ENCODE results near the gene UQCRC1.

Gene UQCRC1

DNA sequence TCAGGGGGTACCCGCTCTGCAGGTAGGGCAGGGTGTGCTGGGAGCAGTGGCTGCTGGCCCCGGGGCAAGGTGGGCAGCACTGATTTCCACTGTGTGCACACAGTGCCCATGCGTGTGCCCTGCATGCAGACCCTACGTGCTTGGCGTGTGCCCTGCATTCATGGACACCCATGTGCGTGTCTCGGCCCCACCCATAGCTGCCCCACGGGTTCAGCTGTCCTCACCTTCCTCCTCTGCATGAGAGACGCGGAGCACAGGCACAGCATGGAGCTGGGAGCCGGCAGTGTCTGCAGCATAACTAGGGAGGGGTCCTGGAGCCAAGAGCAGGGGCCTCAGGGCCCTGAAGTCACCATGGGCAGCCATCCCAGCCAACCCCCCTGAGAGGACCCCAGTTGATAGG lies 44.3 kb downstream of the UQCRC1 start:
- no peak for DNase-seq
- no peak for ATAC-seq (ENCODE audit: insufficient read depth, low read depth)
- TF ChIP-seq, protein P1, sequence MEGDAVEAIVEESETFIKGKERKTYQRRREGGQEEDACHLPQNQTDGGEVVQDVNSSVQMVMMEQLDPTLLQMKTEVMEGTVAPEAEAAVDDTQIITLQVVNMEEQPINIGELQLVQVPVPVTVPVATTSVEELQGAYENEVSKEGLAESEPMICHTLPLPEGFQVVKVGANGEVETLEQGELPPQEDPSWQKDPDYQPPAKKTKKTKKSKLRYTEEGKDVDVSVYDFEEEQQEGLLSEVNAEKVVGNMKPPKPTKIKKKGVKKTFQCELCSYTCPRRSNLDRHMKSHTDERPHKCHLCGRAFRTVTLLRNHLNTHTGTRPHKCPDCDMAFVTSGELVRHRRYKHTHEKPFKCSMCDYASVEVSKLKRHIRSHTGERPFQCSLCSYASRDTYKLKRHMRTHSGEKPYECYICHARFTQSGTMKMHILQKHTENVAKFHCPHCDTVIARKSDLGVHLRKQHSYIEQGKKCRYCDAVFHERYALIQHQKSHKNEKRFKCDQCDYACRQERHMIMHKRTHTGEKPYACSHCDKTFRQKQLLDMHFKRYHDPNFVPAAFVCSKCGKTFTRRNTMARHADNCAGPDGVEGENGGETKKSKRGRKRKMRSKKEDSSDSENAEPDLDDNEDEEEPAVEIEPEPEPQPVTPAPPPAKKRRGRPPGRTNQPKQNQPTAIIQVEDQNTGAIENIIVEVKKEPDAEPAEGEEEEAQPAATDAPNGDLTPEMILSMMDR (IDR thresholded peaks at IDR 0.05; ENCODE audit: borderline replicate concordance, extremely low read depth, low read length, poor library complexity, severe bottlenecking), result no peak
- no peak for TF ChIP-seq EZH2 (IDR thresholded peaks at IDR 0.05; ENCODE audit: borderline replicate concordance, low read depth, low read length, severe bottlenecking)
- no peak overlapping the region for H3K4me2 ChIP-seq (ENCODE audit: insufficient read depth, low read length)
- H3K79me2 ChIP-seq (ENCODE audit: insufficient read depth, low read length), result no peaks in the 10 kb centered on the region
- no peaks in the 10 kb centered on the region for H3K27me3 ChIP-seq (ENCODE audit: insufficient read depth, low read length, poor library complexity)
- H3K4me3 ChIP-seq (ENCODE audit: low read depth in 1 of 2, low read length in 2 of 2), result no peak overlapping the region
- no peaks in the 10 kb centered on the region for H3K4me1 ChIP-seq (ENCODE audit: insufficient read depth, low read length)
- H2AFZ ChIP-seq (ENCODE audit: low read depth, low read length), result no peak overlapping the region
- H3K27ac ChIP-seq (ENCODE audit: low read length), result no peak overlapping the region
- H4K20me1 ChIP-seq (ENCODE audit: insufficient read depth, low read length), result no peaks in the 10 kb centered on the region
- no peak overlapping the region for H3K9ac ChIP-seq (ENCODE audit: low read depth, low read length)
- no peaks in the 10 kb centered on the region for H3K36me3 ChIP-seq (ENCODE audit: insufficient read depth, low read length)
- no peaks in the 10 kb centered on the region for H3K9me3 ChIP-seq (ENCODE audit: insufficient read depth, low read length, severe bottlenecking)

DNA sequence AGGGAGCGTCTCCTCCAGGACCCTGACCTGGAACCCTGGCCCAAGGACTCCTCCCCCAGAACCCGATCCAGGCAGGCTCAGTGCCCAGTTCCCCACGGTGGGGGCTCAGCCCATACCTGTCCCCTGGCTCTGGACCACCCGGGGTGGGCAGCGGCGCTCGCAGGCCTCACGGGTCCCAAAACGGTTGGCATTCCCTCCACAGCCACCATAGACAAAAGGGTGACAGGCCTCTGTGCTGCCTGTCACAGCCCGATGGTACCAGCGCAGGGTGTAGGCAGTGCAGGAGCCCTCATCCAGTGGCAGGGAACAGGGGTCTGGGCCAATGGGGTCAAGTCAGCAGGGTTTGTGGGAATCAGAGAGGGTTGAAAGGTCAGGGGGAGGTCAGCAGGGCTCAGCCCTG lies 44.8 kb downstream of the UQCRC1 start:
- no peaks in the 10 kb centered on the region for H3K79me2 ChIP-seq (ENCODE audit: insufficient read depth, low read length)
- ATAC-seq (ENCODE audit: insufficient read depth, low read depth), result no peak

DNA sequence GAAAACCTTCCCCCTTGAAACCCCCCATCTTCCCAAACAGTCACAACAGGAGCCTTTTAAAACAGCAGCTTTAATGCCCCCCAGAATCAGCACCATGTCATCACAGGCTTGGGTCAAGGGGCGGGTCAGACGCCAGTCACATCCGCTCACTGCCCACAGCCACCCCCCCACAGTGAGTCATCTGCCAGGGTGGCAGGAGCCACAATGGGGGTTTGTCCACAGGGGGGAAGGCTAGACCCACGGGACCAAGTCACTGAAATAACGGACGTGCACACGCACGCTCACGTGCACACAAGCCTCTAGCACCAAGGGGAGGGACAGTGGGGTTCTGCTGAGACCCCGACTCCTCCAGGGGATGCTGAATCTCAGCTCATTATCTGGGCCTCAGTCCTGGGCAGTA lies 45.4 kb downstream of the UQCRC1 start:
- Histone ChIP-seq H2AFZ (ENCODE audit: low read depth, low read length) (no peak overlapping the region), H3K4me3 (ENCODE audit: low read depth in 1 of 2, low read length in 2 of 2) (no peak overlapping the region), H3K36me3 (ENCODE audit: insufficient read depth, low read length) (no peaks in the 10 kb centered on the region), H3K9ac (ENCODE audit: low read depth, low read length) (no peak overlapping the region), H3K9me3 (ENCODE audit: insufficient read depth, low read length, severe bottlenecking) (no peaks in the 10 kb centered on the region), H4K20me1 (ENCODE audit: insufficient read depth, low read length) (no peaks in the 10 kb centered on the region), H3K27ac (ENCODE audit: low read length) (no peak overlapping the region), H3K4me1 (ENCODE audit: insufficient read depth, low read length) (no peaks in the 10 kb centered on the region), H3K79me2 (ENCODE audit: insufficient read depth, low read length) (no peaks in the 10 kb centered on the region), H3K27me3 (ENCODE audit: insufficient read depth, low read length, poor library complexity) (no peaks in the 10 kb centered on the region), H3K4me2 (ENCODE audit: insufficient read depth, low read length) (no peak overlapping the region)
- DNase-seq (no peak), ATAC-seq (ENCODE audit: insufficient read depth, low read depth) (no peak)
- TF ChIP-seq, protein P1 (IDR thresholded peaks at IDR 0.05; ENCODE audit: borderline replicate concordance, extremely low read depth, low read length, poor library complexity, severe bottlenecking), result no peak
- TF ChIP-seq EZH2 (IDR thresholded peaks at IDR 0.05; ENCODE audit: borderline replicate concordance, low read depth, low read length, severe bottlenecking), result no peak

More for the DNA sequence above, 44.8 kb downstream of the UQCRC1 start:
- no peaks in the 10 kb centered on the region for H3K36me3 ChIP-seq (ENCODE audit: insufficient read depth, low read length)
- no peak overlapping the region for H2AFZ ChIP-seq (ENCODE audit: low read depth, low read length)
- H3K4me1 ChIP-seq (ENCODE audit: insufficient read depth, low read length), result no peaks in the 10 kb centered on the region
- no peaks in the 10 kb centered on the region for H3K27me3 ChIP-seq (ENCODE audit: insufficient read depth, low read length, poor library complexity)
- no peak overlapping the region for H3K4me3 ChIP-seq (ENCODE audit: low read depth in 1 of 2, low read length in 2 of 2)
- no peak overlapping the region for H3K27ac ChIP-seq (ENCODE audit: low read length)
- H3K9ac ChIP-seq (ENCODE audit: low read depth, low read length), result no peak overlapping the region
- no peaks in the 10 kb centered on the region for H3K9me3 ChIP-seq (ENCODE audit: insufficient read depth, low read length, severe bottlenecking)
- H3K4me2 ChIP-seq (ENCODE audit: insufficient read depth, low read length), result no peak overlapping the region
- DNase-seq, result no peak
- TF ChIP-seq, protein P1 (IDR thresholded peaks at IDR 0.05; ENCODE audit: borderline replicate concordance, extremely low read depth, low read length, poor library complexity, severe bottlenecking), result no peak
- no peak for TF ChIP-seq EZH2 (IDR thresholded peaks at IDR 0.05; ENCODE audit: borderline replicate concordance, low read depth, low read length, severe bottlenecking)
- H4K20me1 ChIP-seq (ENCODE audit: insufficient read depth, low read length), result no peaks in the 10 kb centered on the region
